ENCODE data around the gene WDR77. TPM values are rescaled to one million over a fixed set of nuclear protein-coding genes. Genes with fewer than 3 reads are reported as not detected.

WDR77 gene
- total RNA-seq, 1 donor from 2014 or later, result 50.8 TPM

GRCh38 chr1:111407301-111407700 lies 41.8 kb downstream of the WDR77 start:
- H3K27me3 ChIP-seq, result no peaks in the 10 kb centered on the region
- TF ChIP-seq CTCF (IDR thresholded peaks at IDR 0.05) (no peak), POLR2AphosphoS5 (IDR thresholded peaks at IDR 0.05; ENCODE audit: insufficient read depth in 1 of 2, low read depth in 1 of 2) (no peak), POLR2A (IDR thresholded peaks at IDR 0.05) (no peak)
- peak in 1 of 2 donors; percentile 22 for DNase-seq (ENCODE audit: extremely low spot score in 2 of 2)
- no peak overlapping the region for H3K27ac ChIP-seq
- H3K36me3 ChIP-seq, result no peaks in the 10 kb centered on the region
- H3K4me3 ChIP-seq, result no peak overlapping the region
- H3K9me3 ChIP-seq, result no peaks in the 10 kb centered on the region
- intact Hi-C loops (cut with DNase I), result no loop called here
- no peaks in the 10 kb centered on the region for H3K4me1 ChIP-seq

- Histone ChIP-seq H3K27me3 (no peaks in the 10 kb centered on the region), H3K4me1 (no peaks in the 10 kb centered on the region), H3K9me3 (no peaks in the 10 kb centered on the region), H3K4me3 (no peak overlapping the region), H3K27ac (no peak overlapping the region), H3K36me3 (no peaks in the 10 kb centered on the region)
- DNase-seq (ENCODE audit: extremely low spot score in 2 of 2), result peak in 1 of 2 donors; percentile 52
- TF ChIP-seq POLR2AphosphoS5 (IDR thresholded peaks at IDR 0.05; ENCODE audit: insufficient read depth in 1 of 2, low read depth in 1 of 2), result no peak
- TF ChIP-seq POLR2A (IDR thresholded peaks at IDR 0.05), result no peak
- no peak for TF ChIP-seq CTCF (IDR thresholded peaks at IDR 0.05)
- intact Hi-C loops (cut with DNase I), result no loop called here
These were observed 42.7 kb downstream of the WDR77 start for GRCh38 chr1:111406321-111406768.

- no peaks in the 10 kb centered on the region for H3K27me3 ChIP-seq
- no peak for DNase-seq (ENCODE audit: extremely low spot score in 2 of 2)
- no peaks in the 10 kb centered on the region for H3K9me3 ChIP-seq
- no peak for TF ChIP-seq POLR2A (IDR thresholded peaks at IDR 0.05)
- no peak for TF ChIP-seq POLR2AphosphoS5 (IDR thresholded peaks at IDR 0.05; ENCODE audit: insufficient read depth in 1 of 2, low read depth in 1 of 2)
- TF ChIP-seq CTCF (IDR thresholded peaks at IDR 0.05), result no peak
- H3K36me3 ChIP-seq, result no peaks in the 10 kb centered on the region
- H3K4me1 ChIP-seq, result no peaks in the 10 kb centered on the region
- intact Hi-C loops (cut with DNase I), result loop anchor here (5.0 kb wide), 1 partner anchor 177 kb away; the partner anchor contains the start of gene CHI3L2
- no peak overlapping the region for H3K4me3 ChIP-seq
- H3K27ac ChIP-seq, result no peak overlapping the region
These were observed 44.5 kb downstream of the WDR77 start for GRCh38 chr1:111404588-111404987.

GRCh38 chr1:111402083-111402482 lies 47.0 kb downstream of the WDR77 start:
- H3K27ac ChIP-seq, result no peak overlapping the region
- intact Hi-C loops (cut with DNase I), result loop anchor here (5.0 kb wide), 1 partner anchor 175 kb away; the partner anchor contains the start of gene CHI3L2
- no peaks in the 10 kb centered on the region for H3K36me3 ChIP-seq
- TF ChIP-seq CTCF (IDR thresholded peaks at IDR 0.05) (no peak), POLR2A (IDR thresholded peaks at IDR 0.05) (no peak), POLR2AphosphoS5 (IDR thresholded peaks at IDR 0.05; ENCODE audit: insufficient read depth in 1 of 2, low read depth in 1 of 2) (no peak)
- no peak overlapping the region for H3K4me3 ChIP-seq
- H3K4me1 ChIP-seq, result no peaks in the 10 kb centered on the region
- DNase-seq (ENCODE audit: extremely low spot score in 2 of 2), result peak in 1 of 2 donors; percentile 25
- no peaks in the 10 kb centered on the region for H3K9me3 ChIP-seq
- no peaks in the 10 kb centered on the region for H3K27me3 ChIP-seq

- no peaks in the 10 kb centered on the region for H3K36me3 ChIP-seq
- intact Hi-C loops (cut with DNase I), result loop anchor here (5.0 kb wide), 1 partner anchor 173 kb away; the partner anchor contains the start of gene CHI3L2
- TF ChIP-seq CTCF (IDR thresholded peaks at IDR 0.05) (peak; percentile 39 to 82 (median 56)), POLR2AphosphoS5 (IDR thresholded peaks at IDR 0.05; ENCODE audit: insufficient read depth in 1 of 2, low read depth in 1 of 2) (no peak)
- no peaks in the 10 kb centered on the region for H3K9me3 ChIP-seq
- no peaks in the 10 kb centered on the region for H3K4me1 ChIP-seq
- peak in 1 of 2 donors; percentile 52 for DNase-seq (ENCODE audit: extremely low spot score in 2 of 2)
- no peak overlapping the region for H3K27ac ChIP-seq
- H3K4me3 ChIP-seq, result no peak overlapping the region
- H3K27me3 ChIP-seq, result no peaks in the 10 kb centered on the region
These were observed 49.1 kb downstream of the WDR77 start for GRCh38 chr1:111399792-111400610.

Measured in vagina (tissue), 2 donors.